ENCODE measurements around the gene GNG7. TPM values are rescaled to one million over a fixed set of nuclear protein-coding genes. Genes with fewer than 3 reads are reported as not detected.
"Not testable (repeated sequence)": the region's sequence is repeated elsewhere in the genome, so short reads cannot be mapped to it uniquely, and the experiment has no call there.

The GNG7 gene
- total and polyA plus RNA-seq, 5 donors, result 25.4 to 58.2 (median 42.9) TPM

DNA sequence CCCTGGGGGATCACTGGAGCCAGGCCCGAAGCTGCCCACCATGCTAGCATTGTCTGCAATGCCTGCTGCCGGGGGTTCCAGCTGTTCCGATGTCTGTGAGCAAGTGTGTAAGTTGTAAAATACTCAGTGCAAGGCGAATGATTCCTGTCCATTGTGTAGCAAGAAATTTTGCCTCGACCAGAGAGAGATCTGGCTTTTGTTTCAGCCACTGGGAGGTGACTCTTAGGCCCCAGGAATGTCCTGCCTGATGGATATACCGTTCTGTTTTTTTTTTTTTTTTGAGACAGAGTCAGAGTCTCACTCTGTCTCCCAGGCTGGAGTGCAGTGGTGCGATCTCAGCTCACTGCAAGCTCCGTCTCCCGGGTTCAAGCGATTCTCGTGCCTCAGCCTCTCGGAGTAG is 233.9 kb downstream of the GNG7 start:
- Histone ChIP-seq H3K27me3 (ENCODE audit: control insufficient read depth, insufficient read depth) (no peaks in the 10 kb centered on the region), H3K4me3 (ENCODE audit: low read length) (no peak overlapping the region), H3K4me1 (ENCODE audit: control insufficient read depth, insufficient read depth, low read length) (no peaks in the 10 kb centered on the region), H3K9me3 (ENCODE audit: control insufficient read depth, low read length) (no peaks in the 10 kb centered on the region), H3K27ac (ENCODE audit: low read length) (no peak overlapping the region)
- no peak for DNase-seq
- ATAC-seq, result no peak
- intact Hi-C loops (cut with DNase I), result no loop called here
- WGBS, result 74% methylated on average over 12 of the region's 12 CpGs

GRCh38 chr19:2464389-2464788 is 238.1 kb downstream of the GNG7 start:
- Histone ChIP-seq H3K9me3 (ENCODE audit: control insufficient read depth, low read length) (no peaks in the 10 kb centered on the region), H3K27me3 (ENCODE audit: control insufficient read depth, insufficient read depth) (no peaks in the 10 kb centered on the region), H3K4me1 (ENCODE audit: control insufficient read depth, insufficient read depth, low read length) (no peaks in the 10 kb centered on the region), H3K27ac (ENCODE audit: low read length) (no peak overlapping the region), H3K4me3 (ENCODE audit: low read length) (no peak overlapping the region)
- WGBS, result 58% methylated on average over 5 of the region's 5 CpGs
- ATAC-seq (no peak), DNase-seq (no peak)
- intact Hi-C loops (cut with DNase I), result no loop called here

GRCh38 chr19:2463694-2464093 is 238.8 kb downstream of the GNG7 start:
- H3K4me3 ChIP-seq (ENCODE audit: low read length); H3K9me3 ChIP-seq (ENCODE audit: control insufficient read depth, low read length); H3K27ac ChIP-seq (ENCODE audit: low read length); H3K4me1 ChIP-seq (ENCODE audit: control insufficient read depth, insufficient read depth, low read length); H3K27me3 ChIP-seq (ENCODE audit: control insufficient read depth, insufficient read depth); DNase-seq; ATAC-seq; intact Hi-C loops (cut with DNase I): not testable (repeated sequence)
- WGBS, result 99% methylated on average over 5 of the region's 5 CpGs

DNA sequence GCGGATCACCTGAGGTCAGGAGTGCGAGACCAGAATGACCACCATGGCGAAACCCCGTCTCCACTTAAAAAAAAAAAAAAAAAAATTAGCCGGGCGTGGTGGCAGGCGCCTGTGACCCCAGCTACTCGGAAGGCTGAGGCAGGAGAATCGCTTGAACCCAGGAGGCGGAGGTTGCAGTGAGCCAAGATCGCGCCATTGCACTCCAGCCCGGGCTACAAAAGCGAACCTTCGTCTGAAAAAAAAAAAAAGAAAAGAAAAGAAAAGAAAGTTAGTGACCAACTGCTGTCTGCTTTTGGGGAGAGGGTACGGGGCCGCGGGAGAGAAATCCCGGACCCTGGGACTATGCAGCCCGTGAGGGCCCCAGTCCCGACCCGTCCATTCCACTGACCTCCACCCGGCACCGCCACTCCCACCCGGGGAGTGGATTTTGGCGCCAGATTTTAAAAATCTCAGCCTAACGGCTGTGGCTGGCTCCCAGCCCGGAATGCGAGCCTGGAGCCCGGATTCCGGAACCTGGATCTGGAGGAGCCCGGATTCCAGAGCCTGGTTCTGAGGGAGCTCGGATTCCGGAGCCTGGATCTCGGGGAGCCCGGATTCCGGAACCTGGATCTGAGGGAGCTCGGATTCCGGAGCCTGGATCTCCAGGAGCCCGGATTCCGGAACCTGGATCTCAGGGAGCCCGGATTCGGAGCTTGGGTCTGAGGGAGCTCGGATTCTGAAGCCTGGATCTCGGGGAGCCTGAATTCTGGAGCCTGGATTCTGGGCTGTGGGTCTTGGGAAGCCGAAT is 239.7 kb downstream of the GNG7 start:
- intact Hi-C loops (cut with DNase I), result no loop called here
- no peaks in the 10 kb centered on the region for H3K9me3 ChIP-seq (ENCODE audit: control insufficient read depth, low read length)
- ATAC-seq (peak; percentile 82 to 83), DNase-seq (peak; percentile 91 to 96 (median 96))
- 9% methylated on average over 46 of the region's 46 CpGs for WGBS
- H3K4me3 ChIP-seq (ENCODE audit: low read length), result peak overlapping the region; percentile 84
- H3K4me1 ChIP-seq (ENCODE audit: control insufficient read depth, insufficient read depth, low read length), result no peaks in the 10 kb centered on the region
- H3K27ac ChIP-seq (ENCODE audit: low read length), result peak overlapping the region; percentile 82
- no peaks in the 10 kb centered on the region for H3K27me3 ChIP-seq (ENCODE audit: control insufficient read depth, insufficient read depth)

- no peak overlapping the region for H3K27ac ChIP-seq (ENCODE audit: low read length)
- intact Hi-C loops (cut with DNase I), result no loop called here
- 3% methylated on average over 62 of the region's 62 CpGs for WGBS
Observed at GRCh38 chr19:2461751-2462634, 240.5 kb downstream of the GNG7 start.

More at GRCh38 chr19:2461751-2462634, 240.5 kb downstream of the GNG7 start:
- DNase-seq (peak; percentile 74 to 87 (median 86)), ATAC-seq (peak; percentile 76 to 79)
- H3K27me3 ChIP-seq (ENCODE audit: control insufficient read depth, insufficient read depth), result no peaks in the 10 kb centered on the region
- H3K9me3 ChIP-seq (ENCODE audit: control insufficient read depth, low read length), result no peaks in the 10 kb centered on the region
- no peaks in the 10 kb centered on the region for H3K4me1 ChIP-seq (ENCODE audit: control insufficient read depth, insufficient read depth, low read length)
- peak overlapping the region; percentile 84 for H3K4me3 ChIP-seq (ENCODE audit: low read length)

Small RNA genes within 50 kb of the gene (microRNA-seq; reads per million reads assigned to microRNA genes)
- gene MIR7850, result 0 reads per million in 2 donors

Other genes starting within 250 kb of the GNG7 start
- 10 to 100 TPM in 3 of 4 donors, 1 to 10 TPM in 1; 9.6 to 21.6 (median 14.9) TPM for gene LMNB2, start 245.7 kb downstream of the GNG7 start, total RNA-seq
- 12.1 TPM for gene LMNB2, start 245.7 kb downstream of the GNG7 start, polyA plus RNA-seq
- gene GADD45B, start 226.6 kb downstream of the GNG7 start, total RNA-seq, result 100 to 1,000 TPM in 2 of 4 donors, 10 to 100 TPM in 2; 52.4 to 205 (median 78.9) TPM
- gene GADD45B, start 226.6 kb downstream of the GNG7 start, polyA plus RNA-seq, result 195 TPM
- gene DIRAS1, start 18.7 kb upstream of the GNG7 start, total RNA-seq, result 100 to 1,000 TPM; 160 to 176 (median 172) TPM
- 155 TPM for gene DIRAS1, start 18.7 kb upstream of the GNG7 start, polyA plus RNA-seq
- gene SLC39A3, start 37.3 kb upstream of the GNG7 start, total RNA-seq, result 10 to 100 TPM; 19.9 to 25.5 (median 23.4) TPM
- 29.3 TPM for gene SLC39A3, start 37.3 kb upstream of the GNG7 start, polyA plus RNA-seq
- 10 to 100 TPM; 53.6 to 84.2 (median 64.6) TPM for gene SGTA, start 80.6 kb upstream of the GNG7 start, total RNA-seq
- gene SGTA, start 80.6 kb upstream of the GNG7 start, polyA plus RNA-seq, result 86.5 TPM
- gene THOP1, start 82.8 kb upstream of the GNG7 start, total RNA-seq, result 10 to 100 TPM; 41.4 to 69.4 (median 54.1) TPM
- gene THOP1, start 82.8 kb upstream of the GNG7 start, polyA plus RNA-seq, result 64.0 TPM
- 1 to 10 TPM; 4.7 to 6.7 (median 6.3) TPM for gene ZNF554, start 117.2 kb upstream of the GNG7 start, total RNA-seq
- gene ZNF554, start 117.2 kb upstream of the GNG7 start, polyA plus RNA-seq, result 4.7 TPM
- 10 to 100 TPM in 2 of 4 donors, 1 to 10 TPM in 2; 8.8 to 15.7 (median 9.6) TPM for gene ZNF555, start 138.8 kb upstream of the GNG7 start, total RNA-seq
- 3.4 TPM for gene ZNF555, start 138.8 kb upstream of the GNG7 start, polyA plus RNA-seq
- under 1 TPM in 1 of 4 donors, not detected in 3; 0.25 TPM for gene ZNF556, start 164.6 kb upstream of the GNG7 start, total RNA-seq
- gene ZNF556, start 164.6 kb upstream of the GNG7 start, polyA plus RNA-seq, result not detected
- 1 to 10 TPM; 1.9 to 3.1 (median 2.4) TPM for gene ZNF57, start 198.2 kb upstream of the GNG7 start, total RNA-seq
- gene ZNF57, start 198.2 kb upstream of the GNG7 start, polyA plus RNA-seq, result 1.9 TPM
- gene ZNF77, start 242.3 kb upstream of the GNG7 start, total RNA-seq, result 1 to 10 TPM; 2.1 to 4.0 (median 2.9) TPM
- gene ZNF77, start 242.3 kb upstream of the GNG7 start, polyA plus RNA-seq, result 2.1 TPM